Central memory CD8-positive, alpha-beta T cell (primary cell): ENCODE data around the gene HOXA10.
A peak's percentile ranks its signal among the peaks of the same experiment; 100 is the strongest.

Source experiments
- ATAC-seq: fragments of 150-1000 bp; cut with Tn5 transposase; replicated peaks from 2 replicates; pipeline ENCODE4 v1.10.0; 2022; ENCODE audit warnings: mild to moderate bottlenecking, moderate FRiP score, moderate number of reproducible peaks; ENCODE audit not compliant: poor library complexity, severe bottlenecking; ENCODE audit errors: extremely low read depth
- DNase-seq, 2 donors: peaks; one replicate each; pipeline ENCODE4 v3.0.0; 2021; ENCODE audit warnings: low spot score in 2 of 2
- H3K27ac Mint-ChIP-seq: one replicate; pipeline ENCODE4 v1.8.0; 2022; ENCODE audit warnings: low read depth, mild to moderate bottlenecking, moderate library complexity, mixed read lengths
- H3K27me3 Mint-ChIP-seq: one replicate; pipeline ENCODE4 v1.8.0; 2022; ENCODE audit warnings: mixed read lengths
- H3K36me3 Mint-ChIP-seq: one replicate; pipeline ENCODE4 v1.8.0; 2022; ENCODE audit warnings: mild to moderate bottlenecking, moderate library complexity, mixed read lengths; ENCODE audit not compliant: insufficient read depth
- H3K4me1 Mint-ChIP-seq: one replicate; pipeline ENCODE4 v1.8.0; 2022; ENCODE audit warnings: mixed read lengths
- H3K4me3 Mint-ChIP-seq: one replicate; pipeline ENCODE4 v1.8.0; 2022; ENCODE audit warnings: mild to moderate bottlenecking, moderate library complexity, mixed read lengths
- H3K9me3 Mint-ChIP-seq: one replicate; pipeline ENCODE4 v1.8.0; 2022; ENCODE audit warnings: mixed read lengths

Gene HOXA10

DNA sequence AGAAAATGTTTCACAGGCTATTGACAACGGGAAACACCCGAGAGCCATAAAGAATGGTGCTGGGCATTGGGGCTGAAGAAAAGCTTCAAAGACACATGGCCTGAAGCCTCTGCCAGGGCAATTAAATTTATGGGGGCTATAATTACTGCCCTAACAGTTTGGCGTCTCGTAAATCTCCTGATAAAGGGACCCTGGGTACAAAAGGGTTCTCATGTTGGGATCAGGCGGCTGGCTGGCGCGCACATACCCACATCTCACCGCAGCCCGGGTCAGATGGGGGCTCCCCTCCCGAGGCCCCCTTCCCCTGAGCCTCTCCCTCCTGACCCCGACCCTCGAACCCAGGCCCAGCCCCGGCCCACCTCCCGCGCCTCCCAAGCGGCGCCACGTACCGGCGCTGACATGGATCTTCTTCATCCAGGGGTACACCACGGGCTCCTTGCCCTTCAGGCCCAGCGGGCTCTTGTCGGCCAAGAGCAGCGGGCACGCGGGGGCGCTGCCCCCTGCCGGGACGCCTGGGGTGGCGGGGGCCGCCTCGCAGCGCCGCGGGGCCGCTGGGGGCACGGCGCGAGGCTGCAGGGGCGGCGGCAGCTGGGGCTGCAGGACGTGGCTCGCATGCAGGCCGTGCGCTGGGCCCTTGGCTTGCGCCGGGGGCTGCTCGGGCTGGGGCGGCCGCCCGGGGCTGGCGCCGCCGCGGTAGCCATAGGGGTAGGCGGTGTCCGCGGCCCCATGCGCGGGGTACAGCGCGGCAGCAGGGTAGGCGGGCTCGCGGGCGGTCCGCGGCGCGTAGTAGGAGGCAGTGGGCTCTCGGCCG lies 44.2 kb downstream of the HOXA10 start:
- H3K4me3 Mint-ChIP-seq: no peak overlapping the region
- ATAC-seq: peak; percentile 7

DNA sequence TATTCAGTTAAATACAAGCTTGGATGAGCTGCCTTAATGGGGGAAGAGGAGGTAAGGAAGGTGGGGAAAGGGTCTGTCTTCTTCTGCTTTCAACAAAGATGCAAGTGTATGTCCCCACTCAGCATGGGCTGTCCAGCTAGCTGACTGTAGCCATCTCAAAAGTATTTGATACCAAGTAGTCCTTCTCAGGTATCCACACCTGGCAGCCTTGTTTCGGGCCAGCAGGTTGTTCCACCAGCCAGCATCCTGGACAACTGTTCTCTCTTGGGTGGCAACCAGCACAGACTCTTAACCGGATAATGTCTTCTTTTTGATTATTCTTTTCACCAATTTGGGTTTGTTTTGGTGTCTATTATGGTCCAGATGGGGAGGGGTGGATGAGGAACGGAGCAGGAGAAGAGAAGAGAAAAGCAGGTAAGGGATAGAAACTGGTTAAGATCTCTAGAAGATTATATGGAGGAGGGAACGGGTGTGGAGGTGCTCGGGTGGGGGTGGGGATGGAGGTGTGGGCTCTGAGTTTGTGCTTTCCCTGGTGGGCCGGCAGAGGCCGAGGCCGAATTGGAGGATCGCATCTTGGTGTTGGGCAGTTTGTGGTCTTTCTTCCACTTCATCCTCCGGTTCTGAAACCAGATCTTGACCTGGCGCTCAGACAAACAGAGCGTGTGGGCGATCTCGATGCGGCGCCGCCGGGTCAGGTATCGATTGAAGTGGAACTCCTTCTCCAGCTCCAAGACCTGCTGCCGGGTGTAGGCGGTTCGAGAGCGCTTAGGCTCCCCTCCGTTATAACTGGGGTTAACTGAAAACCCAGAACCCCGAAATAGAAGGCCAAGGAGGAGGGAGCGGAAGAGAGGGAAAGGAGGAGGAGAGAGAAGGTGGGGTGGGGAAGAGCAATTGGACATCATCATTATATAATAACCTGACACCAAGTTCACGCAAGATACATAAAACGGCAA lies 45.1 kb downstream of the HOXA10 start:
- Mint-ChIP-seq H3K27me3 (peaks cover 68% of the 10 kb centered on the region), H3K27ac (no peak overlapping the region), H3K4me1 (no peaks in the 10 kb centered on the region), H3K36me3 (no peaks in the 10 kb centered on the region), H3K9me3 (no peaks in the 10 kb centered on the region), H3K4me3 (no peak overlapping the region)
- DNase-seq (no peak), ATAC-seq (no peak)

More for the DNA sequence above, 44.2 kb downstream of the HOXA10 start:
- Mint-ChIP-seq H3K27me3 (peaks cover 68% of the 10 kb centered on the region), H3K27ac (no peak overlapping the region), H3K4me1 (no peaks in the 10 kb centered on the region), H3K9me3 (no peaks in the 10 kb centered on the region), H3K36me3 (no peaks in the 10 kb centered on the region)
- DNase-seq: no peak

DNA sequence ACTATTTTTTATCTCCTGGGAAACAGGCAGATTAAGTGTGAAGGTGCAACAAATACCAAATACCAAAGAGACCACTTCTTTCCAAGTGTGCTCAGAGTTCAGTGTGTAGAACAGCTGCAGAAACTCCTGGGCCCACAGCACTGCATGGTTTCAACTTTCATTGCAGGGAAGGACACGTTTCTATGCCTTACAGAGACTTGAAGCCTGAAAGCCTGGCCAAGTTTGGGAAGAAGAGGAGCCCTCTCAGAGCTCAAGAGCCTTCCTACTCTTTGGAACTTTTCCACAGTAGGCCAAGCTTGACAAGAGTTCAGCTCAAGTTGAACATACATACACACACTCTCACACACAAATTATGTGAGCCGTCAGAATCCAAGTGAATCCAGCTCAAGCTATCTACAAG lies 46.1 kb downstream of the HOXA10 start:
- DNase-seq: no peak
- Mint-ChIP-seq H3K4me3 (no peak overlapping the region), H3K9me3 (no peaks in the 10 kb centered on the region), H3K27ac (no peak overlapping the region), H3K27me3 (peaks cover 64% of the 10 kb centered on the region), H3K36me3 (no peaks in the 10 kb centered on the region), H3K4me1 (no peaks in the 10 kb centered on the region)
- no peak for ATAC-seq

DNA sequence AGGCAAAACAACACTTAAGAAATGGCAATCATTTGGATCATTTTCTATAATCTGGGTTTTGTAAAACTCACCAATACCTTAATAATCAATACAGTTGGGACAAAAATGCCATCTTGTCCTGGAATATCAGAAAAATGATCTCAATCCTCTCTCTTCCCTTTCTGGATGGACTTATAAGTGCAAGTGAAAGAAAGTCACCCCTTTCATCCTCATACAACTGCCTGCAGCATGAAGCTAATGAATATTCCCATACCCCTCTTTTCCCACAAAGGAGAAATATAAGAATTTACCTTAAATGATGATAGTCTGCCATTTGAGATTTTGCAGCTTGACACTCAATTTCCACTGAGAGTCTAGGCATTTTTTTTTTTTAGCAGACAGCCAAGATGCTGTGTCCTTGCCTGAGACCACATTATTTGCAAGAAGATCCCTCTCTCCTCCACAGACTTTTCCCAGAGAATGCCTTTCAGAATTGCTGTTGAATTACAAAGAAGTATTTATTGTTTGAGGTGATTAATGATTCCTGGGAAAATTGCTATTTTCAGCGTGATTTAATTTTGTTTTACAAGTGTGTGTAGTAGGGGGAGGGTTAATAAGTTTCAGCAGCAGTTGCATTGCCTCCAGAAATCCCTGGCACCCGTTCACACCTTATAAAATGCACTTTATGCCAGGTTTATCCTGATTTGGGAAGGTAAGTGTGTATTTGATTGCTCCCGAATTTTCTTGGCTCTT lies 47.4 kb downstream of the HOXA10 start:
- H3K9me3 Mint-ChIP-seq: no peaks in the 10 kb centered on the region
- no peak overlapping the region for H3K4me3 Mint-ChIP-seq
- peaks cover 60% of the 10 kb centered on the region for H3K27me3 Mint-ChIP-seq
- no peaks in the 10 kb centered on the region for H3K36me3 Mint-ChIP-seq
- no peaks in the 10 kb centered on the region for H3K4me1 Mint-ChIP-seq
- no peak for DNase-seq
- no peak for ATAC-seq
- H3K27ac Mint-ChIP-seq: no peak overlapping the region

DNA sequence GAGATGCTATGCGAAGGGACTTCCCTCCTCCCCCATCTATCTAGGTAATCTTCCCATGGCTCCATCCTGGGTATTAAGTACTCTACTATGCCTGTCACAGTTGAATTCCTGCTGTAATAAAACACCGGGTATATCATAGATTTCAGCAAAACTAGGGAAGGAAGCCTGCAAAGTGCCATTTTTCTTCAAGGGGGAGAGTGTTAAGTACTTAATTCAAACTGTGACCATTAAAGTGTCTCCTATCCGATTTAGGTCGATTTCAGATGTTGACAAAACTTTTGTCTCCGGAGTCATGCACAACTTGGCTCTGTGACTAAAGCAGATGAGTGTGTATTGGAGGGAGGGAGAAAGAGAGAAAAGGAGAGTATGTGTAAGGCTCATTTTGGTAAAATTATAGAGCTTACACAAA lies 48.1 kb downstream of the HOXA10 start:
- Mint-ChIP-seq H3K4me1 (no peaks in the 10 kb centered on the region), H3K9me3 (no peaks in the 10 kb centered on the region), H3K27me3 (peaks cover 60% of the 10 kb centered on the region), H3K36me3 (no peaks in the 10 kb centered on the region), H3K4me3 (no peak overlapping the region), H3K27ac (no peak overlapping the region)
- no peak for ATAC-seq
- no peak for DNase-seq

DNA sequence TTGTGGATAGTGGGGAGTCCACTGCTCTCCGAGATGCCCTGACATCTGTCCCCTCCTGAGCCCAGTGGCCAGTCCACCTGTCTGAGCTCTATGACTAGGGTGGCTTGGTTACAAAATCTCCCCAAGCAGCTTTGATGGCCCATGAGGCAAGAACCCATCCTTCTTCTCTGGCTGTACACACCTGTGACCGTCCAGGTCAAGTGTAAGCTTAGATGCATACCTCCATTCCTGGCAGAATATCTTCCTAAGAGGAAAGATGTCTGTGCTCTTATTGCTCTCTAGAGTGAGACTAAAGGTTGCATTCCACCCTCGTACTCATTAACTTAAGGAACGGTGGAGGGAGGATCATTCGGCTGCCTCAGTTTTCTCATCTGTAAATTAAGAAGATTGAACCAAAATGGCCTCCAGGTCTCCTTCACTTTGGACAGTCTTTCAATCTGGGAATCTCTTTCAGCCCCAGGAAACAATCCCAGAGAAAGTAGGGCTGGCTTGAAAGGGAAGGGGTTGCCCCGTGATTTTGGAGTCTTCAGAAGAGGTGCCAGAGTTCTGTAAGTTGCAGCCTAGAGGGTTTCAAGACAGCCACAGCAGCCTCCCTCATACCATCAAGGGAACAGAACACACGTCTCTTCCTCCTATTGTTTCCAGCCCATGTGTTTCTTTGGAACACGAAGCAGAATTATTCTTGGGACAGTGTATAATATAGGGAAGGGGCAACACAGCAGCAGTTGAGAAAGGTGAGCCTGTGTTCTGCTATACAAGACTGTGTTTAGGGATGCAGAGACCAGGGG lies 49.0 kb downstream of the HOXA10 start:
- H3K9me3 Mint-ChIP-seq: no peaks in the 10 kb centered on the region
- DNase-seq (no peak), ATAC-seq (no peak)
- H3K4me3 Mint-ChIP-seq: no peak overlapping the region
- no peaks in the 10 kb centered on the region for H3K4me1 Mint-ChIP-seq
- no peak overlapping the region for H3K27ac Mint-ChIP-seq
- no peaks in the 10 kb centered on the region for H3K36me3 Mint-ChIP-seq
- peaks cover 60% of the 10 kb centered on the region for H3K27me3 Mint-ChIP-seq

DNA sequence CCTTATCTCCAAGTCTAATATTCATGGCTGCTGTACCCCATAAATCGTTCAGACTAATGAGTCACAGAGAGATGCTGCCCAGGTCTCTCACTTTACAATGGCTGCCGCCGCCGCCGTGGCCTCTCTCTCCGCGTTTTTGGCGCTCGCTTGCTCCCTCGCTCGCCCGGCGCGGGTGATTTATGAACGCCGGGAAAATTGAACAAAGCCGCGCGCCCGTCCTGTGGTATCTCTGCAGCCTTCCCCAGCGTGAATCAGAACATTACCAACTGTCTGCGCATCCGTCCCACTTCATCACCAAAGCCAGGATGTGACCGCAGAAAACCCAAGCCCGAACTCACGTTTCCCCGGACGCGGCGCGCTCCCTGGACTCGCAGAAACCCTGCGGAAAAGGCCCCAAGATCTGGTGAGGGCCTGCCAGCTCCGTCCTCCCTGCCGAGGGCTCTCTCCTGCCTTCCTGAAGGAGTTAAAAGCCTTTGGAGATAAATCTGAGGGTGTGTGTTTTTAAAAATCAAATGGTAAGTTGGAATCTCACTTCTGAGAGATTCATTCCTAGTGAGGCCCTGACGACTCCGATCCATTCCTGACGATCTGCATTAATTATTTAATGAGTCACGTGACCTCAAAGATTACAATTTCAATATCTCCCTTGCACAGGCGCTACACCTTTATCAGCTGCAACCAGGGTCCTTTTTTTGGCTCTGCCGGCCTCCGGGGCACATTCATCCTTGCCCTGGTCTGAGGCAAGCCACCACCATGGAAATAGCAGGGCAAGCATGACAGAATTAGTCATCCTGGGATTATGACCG lies 49.8 kb downstream of the HOXA10 start:
- DNase-seq (no peak), ATAC-seq (no peak)
- no peaks in the 10 kb centered on the region for H3K4me1 Mint-ChIP-seq
- no peaks in the 10 kb centered on the region for H3K9me3 Mint-ChIP-seq
- no peak overlapping the region for H3K4me3 Mint-ChIP-seq
- H3K36me3 Mint-ChIP-seq: no peaks in the 10 kb centered on the region
- H3K27ac Mint-ChIP-seq: no peak overlapping the region
- H3K27me3 Mint-ChIP-seq: peaks cover 58% of the 10 kb centered on the region

DNA sequence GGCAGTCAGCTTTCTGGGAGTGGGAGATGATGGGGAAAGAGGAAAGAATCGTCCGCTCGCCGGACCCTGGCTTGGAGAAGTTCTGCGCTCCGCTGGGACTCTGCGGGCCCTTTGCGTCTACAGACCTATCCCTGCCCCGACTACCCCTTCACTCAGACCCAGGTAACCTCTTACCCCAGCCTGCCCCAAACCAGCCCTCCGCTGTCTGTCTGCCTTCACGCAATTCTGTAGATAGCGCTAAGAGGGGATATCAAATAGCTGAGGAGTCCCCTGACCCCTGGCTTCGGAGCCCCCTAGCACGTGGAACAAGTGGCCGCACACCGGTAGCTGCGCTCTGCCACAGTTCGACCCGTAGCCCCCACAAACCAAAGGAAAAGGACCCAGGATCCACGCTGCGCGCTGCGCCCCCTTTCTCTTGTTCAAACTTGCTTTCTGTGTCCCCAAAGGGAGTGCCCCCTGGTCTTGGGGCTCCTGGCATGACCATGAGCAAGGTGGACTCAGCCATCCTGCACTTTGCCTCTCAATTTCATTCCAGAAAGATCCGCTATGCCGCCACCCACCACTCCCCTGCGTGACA lies 50.6 kb downstream of the HOXA10 start:
- no peak for DNase-seq
- Mint-ChIP-seq H3K4me3 (no peak overlapping the region), H3K9me3 (no peaks in the 10 kb centered on the region), H3K27me3 (peaks cover 51% of the 10 kb centered on the region), H3K36me3 (no peaks in the 10 kb centered on the region), H3K27ac (no peak overlapping the region), H3K4me1 (no peaks in the 10 kb centered on the region)
- no peak for ATAC-seq

DNA sequence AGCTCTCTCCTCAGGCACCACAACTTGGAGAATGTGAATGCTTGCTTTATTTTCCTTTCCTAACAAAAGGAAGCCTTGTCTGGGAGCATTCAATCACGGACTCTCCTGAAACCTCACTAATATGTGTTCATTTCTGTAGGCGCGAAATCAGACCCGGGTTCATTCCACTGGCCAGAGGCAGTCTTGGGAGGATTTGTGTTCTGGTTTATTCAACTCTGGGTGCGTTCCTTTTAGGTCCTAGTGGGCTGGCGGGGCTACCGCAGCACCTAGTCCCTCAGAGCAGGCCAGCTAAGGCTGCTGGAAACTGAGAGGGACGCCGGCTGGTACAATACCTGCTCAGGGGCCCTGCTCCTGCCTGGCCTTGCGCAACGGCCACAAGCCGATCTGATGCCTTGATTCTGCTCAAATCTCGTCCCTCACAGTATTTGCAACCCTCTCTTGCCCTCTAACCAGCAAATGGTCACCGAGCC lies 51.1 kb downstream of the HOXA10 start:
- DNase-seq: no peak
- no peak for ATAC-seq
- no peaks in the 10 kb centered on the region for H3K9me3 Mint-ChIP-seq
- no peak overlapping the region for H3K27ac Mint-ChIP-seq
- H3K4me3 Mint-ChIP-seq: no peak overlapping the region
- no peaks in the 10 kb centered on the region for H3K36me3 Mint-ChIP-seq
- H3K4me1 Mint-ChIP-seq: no peaks in the 10 kb centered on the region
- peaks cover 48% of the 10 kb centered on the region for H3K27me3 Mint-ChIP-seq

DNA sequence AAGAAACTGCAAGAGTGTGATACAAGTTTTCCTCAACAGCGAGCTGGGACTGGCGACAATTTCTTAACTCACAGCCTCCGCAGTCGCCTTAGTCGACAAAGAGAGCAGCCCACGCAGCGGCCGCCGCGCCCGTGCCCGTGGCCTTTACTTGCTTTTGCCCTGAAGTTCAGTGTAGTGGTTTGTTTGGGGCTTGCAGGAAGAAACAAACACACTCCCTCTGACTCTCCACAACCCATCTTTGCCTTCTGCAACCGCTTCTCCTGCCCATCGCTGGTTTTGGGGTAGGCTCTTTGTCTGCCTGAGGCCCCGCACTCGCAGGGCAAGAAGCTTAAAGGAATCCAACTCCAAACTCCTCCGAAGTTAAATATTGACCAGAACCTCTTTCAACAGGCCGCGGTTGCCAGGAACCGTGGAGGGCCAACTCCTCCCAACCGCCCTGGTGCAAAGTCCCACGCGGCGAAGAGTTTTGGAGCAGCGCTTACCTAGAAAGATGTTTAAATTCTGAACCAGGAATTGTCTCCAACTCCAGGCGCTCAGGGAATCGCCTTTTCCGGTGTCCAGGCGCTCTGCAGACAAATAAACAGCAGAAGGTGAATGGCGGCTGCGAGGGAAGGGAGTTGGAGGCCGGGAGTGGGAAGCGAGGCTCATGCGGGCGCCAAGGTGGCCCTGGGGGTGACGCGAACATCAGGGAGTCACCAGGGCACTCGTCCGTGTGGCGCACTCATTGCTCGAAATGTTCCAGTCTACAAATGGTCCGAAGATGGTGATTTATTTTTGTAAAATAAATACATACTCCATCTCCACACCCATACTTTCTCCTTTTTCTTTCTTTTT lies 51.8 kb downstream of the HOXA10 start:
- DNase-seq (no peak), ATAC-seq (no peak)
- H3K27ac Mint-ChIP-seq: no peak overlapping the region
- no peaks in the 10 kb centered on the region for H3K36me3 Mint-ChIP-seq
- no peaks in the 10 kb centered on the region for H3K9me3 Mint-ChIP-seq
- H3K4me1 Mint-ChIP-seq: no peaks in the 10 kb centered on the region
- H3K27me3 Mint-ChIP-seq: peaks cover 48% of the 10 kb centered on the region
- H3K4me3 Mint-ChIP-seq: no peak overlapping the region
